Skeletal muscle cell (primary cell): ENCODE results near the gene PLD1.
A peak's percentile ranks its signal among the peaks of the same experiment; 100 is the strongest.

ENCODE experiments used
- DNase-seq: peaks from one replicate; pipeline ENCODE4 v3.0.0-alpha.2; 2010; ENCODE audit warnings: low read depth
- H3K4me3 ChIP-seq: 2 replicates; pipeline ENCODE4 v1.5.1; 2011; ENCODE audit warnings: low read depth, mild to moderate bottlenecking, control low read depth, low read length, moderate library complexity

PLD1 gene

DNA sequence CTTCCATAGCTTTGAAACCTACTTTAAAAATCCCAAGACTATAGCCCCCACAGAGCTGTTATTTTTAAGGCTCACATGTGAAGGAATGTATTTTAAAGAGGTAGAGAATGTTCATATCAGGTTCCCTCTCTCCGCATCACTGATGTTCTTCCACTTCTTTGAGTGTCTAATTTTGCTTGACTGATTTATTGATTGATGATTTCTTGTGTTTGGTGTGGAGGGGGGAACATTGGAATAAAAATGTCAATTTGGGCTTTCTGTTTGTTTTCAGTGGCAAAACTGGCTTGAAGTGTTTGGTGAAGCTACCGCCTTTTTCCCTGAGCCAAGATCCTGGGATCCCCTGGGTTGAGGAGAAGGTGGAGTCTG lies 30.1 kb upstream of the PLD1 start:
- H3K4me3 ChIP-seq = no peak overlapping the region
- DNase-seq = no peak

DNA sequence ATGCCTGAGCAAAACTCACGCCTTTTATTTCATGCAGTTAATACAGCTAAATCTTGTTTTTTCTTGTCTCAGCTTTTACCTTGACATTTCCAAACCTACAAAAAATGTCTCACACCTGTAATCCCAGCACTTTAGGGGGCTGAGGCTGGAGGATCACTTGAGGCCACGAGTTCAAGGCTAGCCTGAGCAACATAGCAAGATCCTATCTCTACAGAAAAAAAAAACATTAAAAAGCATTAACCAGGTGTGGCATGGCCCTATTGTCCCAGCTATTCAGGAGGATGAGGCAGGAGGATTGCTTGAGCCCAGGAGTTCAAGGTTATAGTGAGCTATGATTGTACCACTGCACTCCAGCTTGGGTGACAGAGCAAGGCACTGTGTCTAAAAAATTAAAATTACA lies 29.0 kb upstream of the PLD1 start:
- H3K4me3 ChIP-seq = no peak overlapping the region
- DNase-seq = no peak

DNA sequence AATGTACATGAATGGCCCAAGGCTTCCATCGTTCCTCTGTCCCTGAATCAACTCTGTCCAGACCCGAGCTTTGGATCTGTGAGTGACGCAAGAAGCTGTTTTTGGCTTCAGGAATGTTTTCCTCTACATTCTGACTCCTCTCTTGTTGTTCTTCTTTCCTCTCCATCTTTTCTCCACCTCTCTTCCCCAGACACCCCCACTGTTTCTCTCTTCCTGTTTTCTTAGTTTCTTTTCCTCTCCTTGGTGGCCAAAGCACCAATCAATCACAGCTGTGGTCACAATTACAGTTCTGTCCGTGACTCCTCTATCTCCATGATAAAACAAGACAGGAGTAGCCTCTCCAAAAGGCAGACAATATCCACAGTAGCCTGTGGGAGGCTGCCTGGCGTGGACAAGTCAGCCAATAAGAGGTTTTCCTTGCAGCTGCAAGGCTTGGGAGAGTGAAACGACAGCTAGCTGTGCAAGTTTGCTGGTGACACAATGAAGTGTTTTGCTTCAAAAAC lies 28.0 kb upstream of the PLD1 start:
- H3K4me3 ChIP-seq = peak overlapping the region; percentile 18
- peak; percentile 79 for DNase-seq

DNA sequence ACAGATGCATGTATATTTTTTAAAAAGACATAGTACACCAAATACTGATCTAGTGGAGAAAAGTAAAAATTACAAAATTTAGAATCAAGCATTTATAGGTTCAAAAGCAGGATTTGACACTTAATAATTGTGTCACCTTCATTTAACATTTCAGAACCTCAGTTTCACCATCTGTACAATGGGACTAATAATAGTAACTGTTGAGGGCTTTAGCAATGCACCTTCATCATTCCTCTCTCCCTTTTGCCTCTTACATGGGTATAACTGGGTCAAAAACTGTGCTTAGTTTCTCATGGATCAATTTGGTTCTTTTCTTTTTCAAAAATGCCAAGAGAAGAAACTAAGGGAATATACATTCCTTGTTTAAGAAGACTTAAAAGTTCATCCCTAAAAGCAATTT lies 27.4 kb upstream of the PLD1 start:
- no peak overlapping the region for H3K4me3 ChIP-seq
- no peak for DNase-seq

DNA sequence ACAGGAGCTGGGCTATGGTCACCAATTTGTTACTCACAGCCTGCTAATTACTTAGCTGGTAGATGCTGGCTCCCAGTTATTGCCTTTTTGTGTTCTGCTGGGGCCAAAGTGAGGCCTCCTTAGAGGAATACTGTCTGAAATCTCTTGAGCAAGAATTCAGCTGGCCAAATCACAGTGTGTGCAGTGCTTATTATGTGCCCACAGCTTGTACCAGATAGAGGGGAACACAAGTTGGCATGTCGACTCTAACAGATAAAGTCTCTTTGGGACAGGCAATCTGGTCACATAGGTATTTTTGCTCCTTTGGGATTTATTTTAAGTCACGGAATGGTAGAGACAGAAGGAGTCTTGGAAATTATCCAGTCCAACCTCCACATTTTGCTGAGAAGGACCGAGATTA lies 26.6 kb upstream of the PLD1 start:
- DNase-seq = no peak
- no peak overlapping the region for H3K4me3 ChIP-seq

DNA sequence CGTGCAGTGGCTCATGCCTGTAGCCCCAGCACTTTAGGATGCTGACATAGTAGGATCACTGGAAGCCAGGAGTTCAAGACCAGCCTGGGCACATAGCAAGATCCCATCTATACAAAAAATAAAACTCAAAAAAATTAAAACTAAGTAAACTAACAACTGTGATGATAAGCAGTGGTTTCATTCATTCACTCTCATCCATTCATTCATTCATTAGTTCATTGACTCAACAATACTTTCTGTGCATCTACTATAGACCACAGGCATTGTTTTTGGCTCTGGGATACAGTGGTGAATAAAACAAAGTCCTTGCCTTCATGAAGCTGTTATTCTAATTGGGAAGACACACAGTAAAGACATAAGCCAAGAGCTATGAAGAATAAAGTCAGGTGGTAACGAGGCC lies 25.3 kb upstream of the PLD1 start:
- DNase-seq = no peak
- no peak overlapping the region for H3K4me3 ChIP-seq

DNA sequence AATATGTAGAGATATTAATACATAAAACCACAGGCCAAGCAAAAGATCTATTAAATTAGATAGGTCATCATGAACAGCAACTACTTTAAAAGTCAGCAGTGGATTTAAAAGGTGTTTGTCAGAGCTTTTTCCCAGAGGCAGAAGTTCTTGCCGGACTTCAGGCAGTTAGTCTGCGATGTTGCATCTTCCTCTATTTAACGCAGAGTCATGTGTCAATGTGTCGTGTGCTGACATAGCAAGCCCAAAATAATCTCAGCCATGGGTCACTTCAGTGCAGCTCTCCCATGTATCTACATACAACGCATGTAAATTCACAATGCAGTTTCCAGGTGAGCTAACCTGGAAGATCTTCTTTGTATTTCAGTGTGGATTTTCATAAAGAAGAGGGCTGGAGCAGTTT lies 24.8 kb upstream of the PLD1 start:
- no peak overlapping the region for H3K4me3 ChIP-seq
- DNase-seq = no peak

DNA sequence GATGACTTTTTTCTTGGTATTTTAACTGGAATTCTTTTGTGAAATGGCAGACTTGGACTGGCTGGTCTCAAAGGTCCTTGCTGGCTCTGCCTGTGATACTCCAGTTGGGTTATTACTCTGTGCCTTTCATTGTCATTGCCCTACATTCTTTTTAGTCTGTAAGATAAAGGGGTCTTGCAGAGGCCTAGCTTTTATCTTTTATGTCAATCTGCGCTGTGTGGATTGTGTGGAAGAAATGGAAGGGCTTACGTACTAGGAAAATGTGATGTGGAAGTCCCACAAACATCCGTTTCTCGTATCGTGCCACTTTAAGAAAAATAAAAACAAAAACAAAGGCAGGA lies 24.1 kb upstream of the PLD1 start:
- no peak for DNase-seq
- H3K4me3 ChIP-seq = no peak overlapping the region

DNA sequence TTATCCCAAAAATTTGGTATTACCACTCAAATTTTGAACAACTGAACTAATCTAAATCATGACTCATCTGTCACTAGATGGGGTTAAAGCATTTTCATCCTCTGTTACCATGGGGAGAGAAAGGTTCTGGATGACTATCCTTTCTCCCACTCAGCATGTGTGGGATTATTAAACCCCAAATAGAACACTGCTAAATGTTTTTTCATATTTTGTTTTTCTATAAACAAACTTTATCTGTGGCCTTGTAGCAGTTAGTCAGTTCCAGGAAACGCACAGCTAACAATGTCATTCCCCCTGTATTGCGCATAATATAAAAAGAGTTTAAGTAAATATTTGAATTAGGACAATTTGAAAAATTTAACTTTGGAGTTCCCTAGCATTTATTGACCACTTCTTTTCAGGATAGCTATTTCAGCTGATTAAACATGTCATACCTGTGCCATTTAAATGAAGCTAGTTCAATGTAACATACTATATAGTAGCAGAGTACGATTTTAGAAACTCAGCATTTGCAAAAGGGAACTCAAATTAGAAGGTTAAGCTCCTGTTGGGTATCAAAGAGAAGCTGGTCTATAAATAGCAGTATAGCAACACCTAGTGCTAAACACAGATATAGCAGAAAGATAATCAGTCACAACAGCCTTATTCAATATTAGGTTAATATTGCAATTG lies 23.6 kb upstream of the PLD1 start:
- no peak overlapping the region for H3K4me3 ChIP-seq
- no peak for DNase-seq

DNA sequence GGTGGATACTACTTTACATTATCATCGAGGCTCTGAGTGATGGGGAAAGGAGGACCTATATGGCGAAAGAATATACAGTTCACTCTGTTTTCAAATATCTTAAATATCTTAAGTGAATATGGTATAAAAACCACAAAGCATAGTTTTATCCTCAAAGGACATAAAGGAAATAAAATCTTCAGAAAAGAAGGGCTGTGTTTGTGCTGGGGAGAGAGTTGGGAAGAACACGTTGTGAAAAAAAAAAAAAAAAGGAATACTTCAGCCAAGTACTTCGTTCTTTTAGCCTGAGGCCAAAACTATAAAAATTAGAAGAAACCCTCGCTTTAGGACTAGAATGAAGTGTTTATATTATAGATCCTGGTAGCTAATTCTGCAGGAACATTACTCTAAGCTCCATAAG lies 22.7 kb upstream of the PLD1 start:
- no peak overlapping the region for H3K4me3 ChIP-seq
- no peak for DNase-seq

DNA sequence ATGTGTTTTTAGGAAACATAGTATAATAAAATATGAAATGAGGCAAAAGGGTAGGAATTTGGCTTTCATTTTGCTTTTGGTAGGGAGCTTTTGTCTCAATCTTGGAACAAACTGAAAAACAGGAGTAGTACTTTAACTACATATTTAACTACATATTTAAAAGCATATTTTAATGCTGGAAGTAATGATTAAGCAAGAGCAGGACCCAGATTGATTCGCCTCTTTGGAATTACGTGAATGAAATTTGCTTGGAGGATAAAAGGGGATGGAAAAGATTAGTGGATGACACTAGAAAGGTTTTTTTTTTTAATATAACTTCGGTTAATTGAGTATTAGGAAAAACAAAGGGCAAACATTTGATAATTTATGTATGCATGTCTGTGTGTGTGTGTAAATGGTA lies 21.7 kb upstream of the PLD1 start:
- H3K4me3 ChIP-seq = no peak overlapping the region
- no peak for DNase-seq

DNA sequence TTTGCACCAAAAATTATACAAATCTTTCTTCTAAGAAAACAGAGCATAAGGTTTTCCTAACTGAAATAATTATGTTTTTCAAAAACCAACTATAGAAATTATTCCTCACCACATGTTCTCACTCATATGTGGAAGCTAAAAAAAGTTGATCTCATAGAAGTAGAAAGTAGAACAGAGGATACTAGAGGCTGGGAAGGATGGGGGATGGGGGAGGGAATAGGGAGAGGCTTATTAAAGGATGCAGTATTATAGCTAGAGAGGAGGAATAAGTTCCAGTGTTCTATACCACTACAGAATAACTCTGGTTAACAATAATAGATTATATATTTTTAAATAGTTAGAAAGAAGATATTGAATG lies 20.2 kb upstream of the PLD1 start:
- no peak for DNase-seq
- H3K4me3 ChIP-seq = no peak overlapping the region

DNA sequence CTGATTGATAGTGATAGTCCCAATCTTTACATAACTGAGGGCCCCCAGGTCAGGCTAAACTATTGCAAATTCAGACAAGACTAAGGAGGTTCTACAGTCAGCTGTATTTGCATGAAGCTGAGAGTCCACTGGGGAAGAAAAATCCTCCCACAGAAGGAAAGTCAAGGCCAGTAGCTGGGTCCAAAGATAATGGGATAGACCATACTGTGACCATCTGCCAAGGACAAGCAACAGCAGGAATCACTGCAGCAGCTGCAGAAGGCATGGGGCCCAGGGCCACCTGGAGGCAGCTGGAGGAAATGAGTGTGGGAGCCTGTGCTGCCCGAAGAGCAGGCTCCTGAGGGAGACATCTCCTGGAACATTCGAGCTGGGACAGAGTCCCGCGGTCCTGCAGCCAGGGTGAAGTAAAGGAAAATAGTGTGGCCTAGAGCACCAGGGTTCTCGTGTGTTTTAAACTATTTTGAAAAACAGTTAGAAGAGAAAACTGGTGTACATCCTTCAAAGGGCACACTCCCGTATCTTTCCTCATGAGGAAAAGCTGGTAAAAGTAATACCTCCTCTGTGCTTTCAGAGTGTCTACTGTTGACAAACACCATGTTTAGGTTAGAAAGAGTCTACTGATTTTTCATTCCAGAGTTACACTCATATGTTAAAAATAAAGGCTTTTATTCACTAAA lies 19.7 kb upstream of the PLD1 start:
- H3K4me3 ChIP-seq = no peak overlapping the region
- no peak for DNase-seq

DNA sequence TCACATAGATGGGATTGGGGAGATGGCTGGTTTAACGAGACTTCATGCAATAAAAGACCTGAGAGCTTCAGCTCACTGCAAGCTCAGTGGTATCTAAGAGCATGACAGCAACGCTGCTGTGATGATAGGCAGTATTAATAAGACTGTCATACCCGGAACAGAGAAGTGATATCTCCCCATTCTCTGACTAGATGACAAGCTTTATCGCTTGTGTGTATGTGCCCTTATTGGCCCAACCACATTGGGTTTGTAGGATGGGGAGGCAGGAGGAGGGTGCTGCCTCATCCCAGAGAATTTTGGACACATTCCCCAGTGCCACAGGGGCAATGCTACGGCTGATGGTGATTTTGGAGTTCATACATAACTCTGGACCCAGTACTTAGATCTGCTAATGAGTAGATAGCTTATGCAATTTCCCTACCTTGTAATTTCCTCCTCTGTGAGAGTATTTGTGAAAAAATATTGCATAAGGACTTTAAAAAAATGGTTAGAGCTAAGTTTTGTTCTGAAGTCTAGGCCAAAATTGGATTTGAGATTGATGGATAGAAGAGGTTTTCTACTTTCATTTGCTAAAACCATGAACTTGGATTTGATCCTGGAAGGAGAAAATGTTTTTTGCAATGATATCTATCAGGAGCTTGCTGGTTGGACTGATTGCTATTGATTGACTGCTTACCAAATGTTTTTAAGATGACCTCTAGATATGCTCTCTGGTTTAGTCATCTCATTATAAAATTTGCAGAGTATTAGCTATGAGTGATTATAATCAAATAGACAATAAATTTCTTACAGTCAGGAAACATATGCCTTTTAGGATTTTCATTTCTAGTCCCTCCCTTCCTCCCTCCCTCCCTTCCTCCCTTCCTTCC lies 18.9 kb upstream of the PLD1 start:
- no peak overlapping the region for H3K4me3 ChIP-seq
- DNase-seq = no peak

DNA sequence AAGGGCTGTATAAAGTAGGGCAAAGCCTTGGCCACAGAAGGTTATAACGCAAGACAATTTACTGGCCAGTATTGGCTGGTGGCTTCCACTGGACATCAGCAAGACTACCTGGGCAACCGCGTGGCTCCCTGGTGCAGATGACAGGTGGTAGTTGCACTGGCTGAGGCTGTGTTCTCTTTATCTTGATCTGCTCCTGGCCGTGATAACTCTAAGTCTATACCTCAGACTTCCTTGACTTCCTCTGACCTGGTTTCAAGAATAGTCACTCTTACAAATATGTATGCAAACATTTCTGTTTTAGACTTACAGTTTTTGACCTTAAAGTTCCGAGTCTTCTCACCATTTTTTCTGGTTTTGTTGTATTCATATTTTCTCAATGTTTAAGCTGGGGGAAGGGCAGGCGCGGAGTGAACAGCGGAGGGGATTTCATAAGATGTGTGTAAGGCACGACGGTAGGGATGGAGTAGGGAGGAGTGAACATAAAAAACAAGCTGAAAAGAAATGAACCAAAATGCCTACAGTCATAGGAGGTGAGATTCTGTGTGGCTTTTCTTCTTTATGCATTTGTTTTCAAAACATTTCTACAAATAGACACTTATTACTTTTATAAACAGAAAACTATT lies 17.7 kb upstream of the PLD1 start:
- no peak overlapping the region for H3K4me3 ChIP-seq
- DNase-seq = no peak

DNA sequence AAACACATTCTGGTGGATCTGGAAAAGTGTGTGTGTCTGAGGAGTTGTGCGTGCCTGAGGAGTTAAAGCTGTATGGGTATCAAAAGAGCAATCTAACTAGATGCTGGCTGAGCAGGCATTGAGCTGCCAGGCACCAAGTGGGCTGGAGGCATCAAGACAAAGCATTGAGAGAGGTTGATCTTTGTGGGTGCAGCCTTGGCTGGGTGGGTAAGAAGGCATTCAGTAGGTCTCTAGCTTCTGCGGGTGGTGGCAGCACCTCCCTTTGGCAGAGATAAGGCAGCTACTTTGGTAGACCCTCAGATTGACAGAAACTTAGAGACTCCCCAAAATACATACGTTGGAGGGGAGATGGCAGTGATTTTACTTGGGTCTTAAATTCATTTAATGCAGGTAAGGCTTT lies 17.1 kb upstream of the PLD1 start:
- H3K4me3 ChIP-seq = no peak overlapping the region
- DNase-seq = no peak

DNA sequence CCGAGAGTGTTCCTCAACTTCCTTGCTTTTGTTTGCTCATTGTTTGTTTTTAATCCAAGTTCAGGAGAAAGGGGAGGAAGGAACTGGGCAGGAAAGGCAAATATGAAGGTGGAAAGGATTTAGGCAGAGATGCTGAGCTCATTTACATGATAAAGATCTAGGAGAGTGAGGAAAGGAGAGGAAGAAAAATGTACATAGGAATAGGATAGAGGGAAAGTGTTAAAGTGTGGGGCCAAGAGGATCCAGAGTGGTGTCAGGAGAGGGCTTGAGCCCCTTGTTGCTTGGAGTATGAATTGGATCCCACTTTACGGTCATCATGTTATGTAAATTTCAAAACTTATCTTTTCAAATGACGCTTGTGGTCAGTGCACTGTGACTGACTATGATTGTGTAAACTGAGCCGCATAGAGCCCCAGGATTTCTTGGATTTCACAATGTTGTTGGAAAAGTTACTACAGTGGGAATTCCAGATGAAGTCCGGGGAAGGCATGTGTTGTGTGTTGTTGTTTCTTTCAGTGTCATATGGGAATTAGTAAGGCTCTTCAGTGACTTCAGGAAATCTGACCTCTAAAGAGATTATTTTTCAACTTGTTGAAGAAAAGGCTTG lies 15.0 kb upstream of the PLD1 start:
- no peak overlapping the region for H3K4me3 ChIP-seq
- peak; percentile 84 for DNase-seq

DNA sequence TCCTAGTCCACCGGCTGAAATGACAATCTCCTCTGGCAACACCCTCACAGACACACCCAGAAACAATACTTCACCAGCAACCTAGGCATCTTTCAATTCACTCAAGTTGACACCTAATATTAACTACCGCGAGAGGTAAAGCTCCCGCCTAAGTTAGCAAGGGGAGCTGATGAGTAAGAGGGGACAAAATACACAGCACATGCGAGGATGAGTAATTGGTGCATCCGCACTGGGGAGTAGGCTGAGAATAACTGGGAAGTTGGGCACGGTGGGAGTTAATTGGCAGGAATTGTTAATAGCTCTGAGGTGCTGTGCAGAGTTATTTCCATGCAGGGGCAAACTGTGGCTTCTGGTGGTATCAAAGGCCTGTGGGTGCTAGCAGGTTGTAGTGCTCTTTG lies 14.5 kb upstream of the PLD1 start:
- no peak for DNase-seq
- no peak overlapping the region for H3K4me3 ChIP-seq

DNA sequence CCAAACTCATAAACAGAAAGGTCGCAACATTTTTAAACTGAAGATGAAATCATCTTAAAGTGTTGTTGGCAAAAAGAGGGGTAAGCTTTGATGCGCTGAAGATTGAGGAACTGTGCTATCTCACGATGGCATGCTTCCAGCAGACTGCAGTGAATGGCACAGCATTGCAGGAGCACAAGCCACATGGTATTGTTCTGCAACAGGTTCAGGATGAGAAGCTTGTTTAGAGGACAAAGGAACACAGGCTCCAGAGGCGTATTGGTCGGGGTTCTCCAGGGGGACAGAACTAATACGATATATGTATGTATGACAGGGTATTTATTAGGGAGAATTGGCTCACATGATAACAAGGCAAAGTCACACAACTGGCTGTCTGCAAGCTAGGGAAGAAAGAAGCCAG lies 13.8 kb upstream of the PLD1 start:
- DNase-seq = no peak
- no peak overlapping the region for H3K4me3 ChIP-seq
